H1 (cell line): ENCODE results near the gene TAF6. TPM values are rescaled to one million over a fixed set of nuclear protein-coding genes. Genes with fewer than 3 reads are reported as not detected.

Experiments used
- CTCF ChIA-PET: fragments of 300-600 bp; sonication (Branson Sonifier 250); formaldehyde crosslinking; loops from one replicate; lab custom pipeline; 2021; ENCODE audit not compliant: partially characterized antibody; lab: Charles Lee
- POLR2A ChIA-PET: fragments of 300-600 bp; sonication (Branson Sonifier 250); formaldehyde crosslinking; loops from one replicate; lab custom pipeline; 2021; ENCODE audit warnings: inconsistent platforms; ENCODE audit not compliant: partially characterized antibody; lab: Charles Lee
- DNase-seq, 2 experiments: peaks; one replicate each; pipeline versions ENCODE4 v3.0.0 to v3.0.0-alpha.2; 2010 to 2022; ENCODE audit warnings: low spot score in 2 of 2, low read depth in 1 of 2, mixed read lengths in 1 of 2
- FAIRE-seq: peaks from 2 replicates; lab custom pipeline; 2011; peaks lifted over from hg19 to GRCh38; lab: Jason Lieb, UNC
- H2AFZ ChIP-seq: 2 replicates; pipeline ENCODE4 v1.8.1; 2012; ENCODE audit warnings: low read length, inconsistent platforms
- H2AK5ac ChIP-seq: 2 replicates; pipeline ENCODE4 v1.6.1; 2013; ENCODE audit warnings: low read depth, low read length
- H2BK120ac ChIP-seq: replicated peaks from 2 replicates; pipeline ENCODE3; 2013; ENCODE audit warnings: low read depth, low read length, inconsistent platforms
- H2BK12ac ChIP-seq: 2 replicates; pipeline ENCODE4 v1.6.1; 2013; ENCODE audit warnings: low read depth, low read length
- H2BK15ac ChIP-seq: 2 replicates; pipeline ENCODE4 v1.6.1; 2013; ENCODE audit warnings: low read length
- H2BK20ac ChIP-seq: 2 replicates; pipeline ENCODE4 v1.6.1; 2013; ENCODE audit warnings: low read length
- H2BK5ac ChIP-seq: 2 replicates; pipeline ENCODE4 v1.6.1; 2013; ENCODE audit warnings: low read depth, low read length
- H3K14ac ChIP-seq: 2 replicates; pipeline ENCODE4 v1.6.1; 2013; ENCODE audit warnings: inconsistent platforms; ENCODE audit not compliant: insufficient read length
- H3K18ac ChIP-seq: 2 replicates; pipeline ENCODE4 v1.6.1; 2013; ENCODE audit warnings: low read length; ENCODE audit errors: extremely low read depth
- H3K23ac ChIP-seq: 2 replicates; pipeline ENCODE4 v1.6.1; 2013; ENCODE audit warnings: inconsistent platforms; ENCODE audit not compliant: insufficient read length
- H3K23me2 ChIP-seq: 2 replicates; pipeline ENCODE4 v1.6.1; 2013; ENCODE audit warnings: low read depth, low read length
- H3K27ac ChIP-seq: 2 replicates; pipeline ENCODE4 v1.6.1; 2011; ENCODE audit warnings: low read depth, low read length, inconsistent platforms
- H3K27me3 ChIP-seq, 4 experiments: replicated peaks in 1 of 4; 1 replicate in 1 of 4; 2 replicates in 3 of 4; pipeline versions ENCODE4 v1.6.1 to v1.8.1; 2011 to 2013; ENCODE audit warnings: low read length in 3 of 4, mild to moderate bottlenecking in 3 of 4, inconsistent platforms in 2 of 4, mixed read lengths in 2 of 4, moderate library complexity in 1 of 4; ENCODE audit not compliant: control insufficient read depth in 3 of 4, insufficient read depth in 3 of 4; ENCODE audit errors: extremely low read depth in 1 of 4
- H3K36me3 ChIP-seq, 4 experiments: 2 replicates each; pipeline versions ENCODE4 v1.6.1 to v1.8.1; 2011 to 2013; ENCODE audit warnings: mild to moderate bottlenecking in 4 of 4, low read length in 3 of 4, moderate library complexity in 2 of 4, control low read depth in 1 of 4, inconsistent platforms in 1 of 4; ENCODE audit not compliant: insufficient read depth in 4 of 4, control insufficient read depth in 2 of 4
- H3K4ac ChIP-seq: replicated peaks from 2 replicates; pipeline ENCODE3; 2013; ENCODE audit warnings: low read length, low read depth, mixed read lengths, inconsistent platforms; ENCODE audit not compliant: insufficient read length
- H3K4me1 ChIP-seq, 4 experiments: replicated peaks in 1 of 4; 1 replicate in 1 of 4; 2 replicates in 3 of 4; pipeline versions ENCODE4 v1.6.1 to v1.8.1; 2011 to 2013; ENCODE audit warnings: low read length in 3 of 4, inconsistent platforms in 2 of 4, mixed read lengths in 1 of 4; ENCODE audit not compliant: insufficient read depth in 4 of 4, control insufficient read depth in 3 of 4
- H3K4me2 ChIP-seq, 2 experiments: 2 replicates each; pipeline versions ENCODE4 v1.6.1 to v1.8.1; 2011 to 2013; ENCODE audit warnings: low read depth in 2 of 2, low read length in 2 of 2, control low read depth in 1 of 2, inconsistent platforms in 1 of 2, mild to moderate bottlenecking in 1 of 2; ENCODE audit not compliant: insufficient read depth in 1 of 2
- H3K4me3 ChIP-seq, 4 experiments: fragments of 200-600, 300-600 bp in 1 of 4; sonication (generic), shearing (Covaris generic), sonication (Bioruptor Twin) in 1 of 4; 2 replicates each; pipeline versions ENCODE4 v1.5.1 to v1.8.1; 2011 to 2016; ENCODE audit warnings: low read length in 4 of 4, low read depth in 3 of 4, control low read depth in 2 of 4, inconsistent platforms in 2 of 4, mild to moderate bottlenecking in 2 of 4, mixed read lengths in 1 of 4, moderate library complexity in 1 of 4; ENCODE audit not compliant: insufficient read depth in 2 of 4; ENCODE audit errors: extremely low read depth in 1 of 4
- H3K56ac ChIP-seq: replicated peaks from 2 replicates; pipeline ENCODE3; 2013; ENCODE audit warnings: low read depth, mild to moderate bottlenecking, mixed read lengths, low read length, inconsistent platforms; ENCODE audit not compliant: insufficient read length
- H3K79me1 ChIP-seq: 2 replicates; pipeline ENCODE4 v1.6.1; 2013; ENCODE audit warnings: low read depth, low read length, control low read depth
- H3K79me2 ChIP-seq, 2 experiments: 2 replicates each; pipeline versions ENCODE4 v1.6.1 to v1.8.1; 2012 to 2013; ENCODE audit warnings: low read length in 2 of 2, mild to moderate bottlenecking in 2 of 2, inconsistent platforms in 1 of 2; ENCODE audit not compliant: insufficient read depth in 2 of 2, control insufficient read depth in 1 of 2
- H3K9ac ChIP-seq, 4 experiments: replicated peaks in 1 of 4; 1 replicate in 1 of 4; 2 replicates in 3 of 4; pipeline versions ENCODE4 v1.6.1 to v1.8.1; 2011 to 2013; ENCODE audit warnings: low read depth in 3 of 4, low read length in 3 of 4, control low read depth in 2 of 4, mild to moderate bottlenecking in 2 of 4, moderate library complexity in 2 of 4, inconsistent platforms in 1 of 4; ENCODE audit errors: extremely low read depth in 1 of 4
- H3K9me3 ChIP-seq, 2 experiments: 2 replicates each; pipeline versions ENCODE4 v1.6.1 to v1.8.1; 2012 to 2013; ENCODE audit warnings: mild to moderate bottlenecking in 2 of 2, moderate library complexity in 2 of 2, control low read depth in 1 of 2, inconsistent platforms in 1 of 2, low read depth in 1 of 2, low read length in 1 of 2, mixed read lengths in 1 of 2; ENCODE audit not compliant: insufficient read depth in 2 of 2
- H4K20me1 ChIP-seq, 2 experiments: replicated peaks in 1 of 2; 2 replicates each; pipeline versions ENCODE3 to v1.8.1; 2011 to 2013; ENCODE audit warnings: inconsistent platforms in 2 of 2, low read length in 2 of 2, mild to moderate bottlenecking in 1 of 2; ENCODE audit not compliant: insufficient read depth in 2 of 2, control insufficient read depth in 1 of 2
- H4K5ac ChIP-seq: 2 replicates; pipeline ENCODE4 v1.6.1; 2013; ENCODE audit warnings: low read length, low read depth, mixed read lengths, inconsistent platforms; ENCODE audit not compliant: insufficient read length
- H4K8ac ChIP-seq: 2 replicates; pipeline ENCODE4 v1.8.0; 2013; ENCODE audit warnings: mild to moderate bottlenecking, moderate library complexity, low read length, inconsistent platforms; ENCODE audit not compliant: insufficient read depth; ENCODE audit errors: extremely low read depth
- H4K91ac ChIP-seq: replicated peaks from 2 replicates; pipeline ENCODE3; 2013; ENCODE audit warnings: low read length, mixed read lengths, inconsistent platforms; ENCODE audit not compliant: insufficient read length
- FOSL1 ChIP-seq: IDR thresholded peaks from 2 replicates; pipeline ENCODE4 v1.6.1; 2011; ENCODE audit warnings: mild to moderate bottlenecking, low read depth, low read length, moderate library complexity; ENCODE audit not compliant: insufficient read depth
- GABPA ChIP-seq: IDR thresholded peaks from 2 replicates; pipeline ENCODE4 v1.6.1; 2011; ENCODE audit warnings: mild to moderate bottlenecking, low read length, moderate library complexity, borderline replicate concordance; ENCODE audit not compliant: insufficient read depth
- PHF8 ChIP-seq: fragments of 200-600 bp; sonication (generic); conservative IDR thresholded peaks from 2 replicates; pipeline ENCODE4 v1.7.1; 2012; ENCODE audit warnings: low read depth, mild to moderate bottlenecking, inconsistent platforms, low read length, moderate library complexity
- RAD21 ChIP-seq, 2 experiments: IDR thresholded peaks in 1 of 2; conservative IDR thresholded peaks in 1 of 2; 2 replicates each; pipeline ENCODE4 v1.6.1; 2011; ENCODE audit warnings: low read depth in 2 of 2, low read length in 2 of 2, improper control_type of control experiment in 1 of 2, inconsistent platforms in 1 of 2, mild to moderate bottlenecking in 1 of 2, moderate library complexity in 1 of 2
- RXRA ChIP-seq: IDR thresholded peaks from 2 replicates; pipeline ENCODE4 v1.6.1; 2011; ENCODE audit warnings: low read depth, mild to moderate bottlenecking, low read length, moderate library complexity; ENCODE audit not compliant: insufficient read depth
- SIN3A ChIP-seq, 2 experiments: IDR thresholded peaks in 1 of 2; conservative IDR thresholded peaks in 1 of 2; 2 replicates each; pipeline ENCODE4 v1.6.1; 2011 to 2012; ENCODE audit warnings: low read length in 2 of 2, improper control_type of control experiment in 1 of 2, low read depth in 1 of 2, mild to moderate bottlenecking in 1 of 2
- SRF ChIP-seq: IDR thresholded peaks from 2 replicates; pipeline ENCODE4 v1.6.1; 2011; ENCODE audit warnings: mild to moderate bottlenecking, low read depth, low read length, moderate library complexity
- WGBS, 2 experiments: shearing (Covaris generic) in 1 of 2; methylation state at CpG; one replicate each; pipeline versions ENCODE4 v1.1.6 to v1.1.7; 2013 to 2015; ENCODE audit warnings: low lambda C conversion rate in 2 of 2, mixed read lengths in 2 of 2, inconsistent platforms in 1 of 2, low coverage in 1 of 2, missing lambda C conversion rate in 1 of 2; ENCODE audit not compliant: insufficient replicate concordance in 2 of 2, insufficient coverage in 1 of 2, insufficient read length in 1 of 2; ENCODE audit errors: extremely low coverage in 1 of 2, missing lambda C conversion rate in 1 of 2; 5-methylcytosine and 5-hydroxymethylcytosine counted together
- polyA plus RNA-seq, 7 experiments: library from polyadenylated mRNA; depleted of rRNA in 3 of 7; stranded (reverse) in 5 of 7; unstranded in 2 of 7; fragments of >200 nt in 5 of 7; fragments of 200-250 nt in 2 of 7; gene quantifications; 1 replicate in 5 of 7; 2 replicates in 1 of 7; 4 replicates in 1 of 7; pipeline versions ENCODE4 v1.2.1 to v1.2.3, GENCODE V29; 2011 to 2013; ENCODE audit warnings: missing spikeins in 2 of 7, mixed read lengths in 2 of 7
- total RNA-seq: library from RNA; stranded (reverse); fragmentation: NEBNext Ultra II Directional; extraction: Animal tissue kit (Norgen Biotek cat#: 25700); gene quantifications from 2 replicates; pipeline ENCODE4 v1.2.1, GENCODE V29; 2021

TAF6 gene
- total and polyA plus RNA-seq, 2 of the 8 experiments (the other 6 are each of a cell fraction or from before 2014, with no cell fraction given), result 66.7 to 101 TPM

GRCh38 chr7:100118388-100119071 is 628 bp downstream of the TAF6 start:
- Histone ChIP-seq H2AFZ (peak overlapping the region; percentile 27; the same call in 1 of the 2 replicates), H2BK20ac (no peak overlapping the region), H4K8ac (peak overlapping the region; percentile 60; the same call in 1 of the 2 replicates), H3K4me3 (peak overlapping the region; percentile 75 to 98 (median 94)), H2BK5ac (peak overlapping the region; percentile 46), H3K27me3 (no peaks in the 10 kb centered on the region), H2BK12ac (no peak overlapping the region), H3K23ac (no peak overlapping the region), H2BK120ac (no peak overlapping the region), H3K56ac (peak overlapping the region; percentile 42), H3K4me2 (peak overlapping the region; percentile 74 to 92), H3K23me2 (peaks cover 8% of the 10 kb centered on the region), H3K79me2 (peaks cover 0 to 6% of the 10 kb centered on the region in 2 experiments; a peak in 1 of 4 replicates), H3K4ac (no peak overlapping the region), H4K5ac (peak overlapping the region; percentile 59)
- CTCF ChIA-PET, result no interaction called here
- no peak for DNase-seq
- 23% methylated on average over 18 of the region's 18 CpGs; no CpG with 5 or more reads in 1 of the 2 experiments for WGBS, 2 experiments
- no peak for TF ChIP-seq SRF
- no peak for TF ChIP-seq RAD21 (IDR thresholded peaks at IDR 0.05 in 1 of 2, conservative IDR thresholded peaks at IDR 0.05 in 1 of 2; ENCODE audit: low read depth in 2 of 2, low read length in 2 of 2)
- no peak for TF ChIP-seq PHF8
- no peak for TF ChIP-seq FOSL1
- TF ChIP-seq RXRA, result no peak
- TF ChIP-seq SIN3A (conservative IDR thresholded peaks at IDR 0.05 in 1 of 2, IDR thresholded peaks at IDR 0.05 in 1 of 2; ENCODE audit: low read depth in 1 of 2, low read length in 2 of 2), result no peak
- TF ChIP-seq GABPA, result no peak
- TF ChIP-seq, all 59 proteins: peak for 0
- peaks cover 0 to 1% of the 10 kb centered on the region in 2 experiments for H4K20me1 ChIP-seq
- H3K9ac ChIP-seq, result peak overlapping the region; percentile 87 to 96 (median 88)
- peaks cover 0 to 6% (median 4%) of the 10 kb centered on the region in 4 experiments; a peak in 6 of 8 replicates for H3K36me3 ChIP-seq
- no peak overlapping the region for H3K14ac ChIP-seq
- no peak overlapping the region for H4K91ac ChIP-seq
- peaks cover 0 to 5% (median 1%) of the 10 kb centered on the region in 4 experiments; a peak in 5 of 7 replicates for H3K4me1 ChIP-seq
- H3K9me3 ChIP-seq, result no peaks in the 10 kb centered on the region
- POLR2A ChIA-PET, result interaction anchor here (0.6 to 20.0 kb wide), 3 partner anchors 14 to 306 kb away, joined by 3 to 722 read pairs (median 414); partner anchors contain the start of genes AP4M1, COPS6, MCM7 and ZNF3
- H2BK15ac ChIP-seq, result no peak overlapping the region
- peak overlapping the region; percentile 42 for H3K18ac ChIP-seq
- peak overlapping the region; percentile 88 for H3K27ac ChIP-seq
- H3K79me1 ChIP-seq, result 0 out of 2 replicates have a peak, but pooled peaks cover 4% of the 10 kb centered on the region
- FAIRE-seq, result no peak
- H2AK5ac ChIP-seq, result no peak overlapping the region
